NCI-H774 (cell line): ENCODE results near the gene HDHD3.
"Not testable (repeated sequence)": the region's sequence is repeated elsewhere in the genome, so short reads cannot be mapped to it uniquely, and the experiment has no call there.

Experiments used
- DNase-seq: peaks from one replicate; lab custom pipeline; 2025; lab: John Stamatoyannopoulos, UW

HDHD3 gene

DNA sequence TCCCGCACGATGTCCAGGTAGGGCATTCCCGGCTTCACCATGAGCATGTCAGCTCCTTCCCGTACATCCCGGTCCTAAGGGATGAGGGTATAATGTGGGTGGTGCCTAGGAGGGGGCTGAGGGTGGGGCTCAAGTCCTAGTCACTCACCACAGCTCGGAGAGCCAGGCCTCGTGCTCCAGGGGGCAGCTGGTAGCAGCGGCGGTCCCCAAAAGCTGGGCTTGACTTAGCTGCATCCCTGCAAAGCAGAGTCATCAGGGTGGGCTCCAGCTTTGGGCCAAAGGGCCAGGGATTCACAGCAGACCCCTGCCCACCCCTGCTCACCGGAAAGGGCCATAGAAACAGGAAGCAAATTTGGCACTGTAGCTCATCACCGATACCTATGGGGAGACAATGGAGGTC is 12.7 kb upstream of the HDHD3 start:
- no peak for DNase-seq

DNA sequence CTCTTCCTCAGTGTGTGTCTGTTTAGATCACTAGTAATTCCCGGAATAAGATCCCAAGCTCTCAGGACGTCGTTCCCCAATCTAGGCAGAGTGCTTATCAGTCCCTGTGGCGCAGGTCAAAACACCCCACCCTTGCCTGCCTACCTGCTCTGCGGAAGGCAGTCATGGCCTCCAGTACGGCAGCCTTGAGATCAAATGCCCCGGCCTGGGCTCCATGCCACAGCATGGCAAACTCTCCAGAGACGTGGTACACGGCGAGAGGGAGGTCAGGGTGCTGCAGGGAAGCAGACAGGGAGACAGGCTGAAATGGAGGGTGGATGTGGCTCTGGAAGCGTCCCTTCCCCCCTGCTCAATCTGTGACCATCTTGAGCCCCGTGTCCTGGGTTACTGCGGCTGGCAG is 12.0 kb upstream of the HDHD3 start:
- no peak for DNase-seq

DNA sequence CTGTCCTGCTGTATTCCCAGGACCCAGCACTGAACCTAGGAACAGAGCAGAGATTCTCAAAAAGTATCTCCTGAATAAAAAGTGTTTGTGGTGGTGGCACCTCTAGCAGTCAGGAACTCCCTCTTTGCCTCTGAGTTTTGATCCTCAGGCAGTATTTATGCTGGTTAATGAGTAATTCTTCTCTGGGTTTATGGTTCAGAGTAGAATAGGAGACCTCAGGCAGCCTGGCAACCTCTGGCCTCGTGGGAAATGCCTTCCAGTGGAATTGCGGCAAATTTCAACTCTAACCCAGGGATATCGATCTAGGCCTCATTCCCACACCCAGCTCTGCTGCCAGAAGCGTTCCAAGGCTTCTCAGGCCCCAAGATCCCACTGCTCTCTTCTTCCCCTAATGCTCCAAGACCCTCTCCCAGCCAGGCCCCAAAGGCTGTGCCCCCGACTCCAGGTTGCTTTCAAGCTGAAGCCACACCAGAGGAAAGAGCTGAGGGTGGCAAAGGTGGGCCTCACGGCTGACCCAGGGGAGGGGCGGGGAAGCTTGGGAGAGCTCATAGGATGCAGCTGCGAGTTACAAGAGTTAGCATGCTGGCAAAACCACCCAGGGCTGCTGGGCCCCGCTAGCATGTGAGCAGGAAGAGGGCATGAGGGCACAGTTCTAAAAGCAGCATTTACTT is 10.9 kb upstream of the HDHD3 start:
- no peak for DNase-seq

DNA sequence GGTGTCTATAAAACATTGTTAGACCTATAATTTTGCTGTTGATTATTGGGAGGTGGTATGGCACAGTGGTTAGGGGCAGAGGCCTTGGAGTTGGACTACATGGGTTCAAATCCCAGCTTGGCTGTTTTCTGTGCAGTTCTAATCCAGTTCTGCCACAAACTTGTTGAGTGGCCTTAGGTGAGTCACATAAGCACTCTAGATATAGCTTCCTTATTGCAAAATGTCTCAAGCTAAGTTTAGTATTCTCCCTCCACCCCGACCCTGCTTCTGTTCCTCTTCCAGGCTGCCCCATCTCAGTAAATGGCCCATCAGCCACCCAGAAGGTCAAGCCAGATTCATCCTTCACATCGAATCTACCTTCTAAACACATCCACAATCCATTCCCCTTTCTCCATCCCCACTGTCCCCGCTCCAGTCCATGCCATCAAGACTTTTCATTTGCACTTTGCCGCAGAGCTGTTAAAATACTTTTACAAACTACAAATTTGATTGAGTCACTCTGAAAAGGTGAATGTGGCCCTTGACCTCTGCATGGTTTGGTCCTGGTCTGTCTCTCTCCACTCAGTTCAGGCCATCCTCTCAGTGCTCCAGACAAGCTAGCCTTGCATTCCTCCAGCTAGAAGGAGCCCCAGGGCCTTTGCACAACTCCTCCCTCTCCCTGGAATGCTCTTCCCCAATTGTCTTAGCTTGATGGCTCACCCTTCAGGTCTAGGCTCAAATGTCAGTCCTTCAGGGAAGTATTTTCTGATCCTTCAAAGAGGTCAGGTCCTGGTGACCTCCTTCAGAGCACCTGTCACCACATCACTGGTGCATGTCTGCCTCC is 10.0 kb upstream of the HDHD3 start:
- no peak for DNase-seq

DNA sequence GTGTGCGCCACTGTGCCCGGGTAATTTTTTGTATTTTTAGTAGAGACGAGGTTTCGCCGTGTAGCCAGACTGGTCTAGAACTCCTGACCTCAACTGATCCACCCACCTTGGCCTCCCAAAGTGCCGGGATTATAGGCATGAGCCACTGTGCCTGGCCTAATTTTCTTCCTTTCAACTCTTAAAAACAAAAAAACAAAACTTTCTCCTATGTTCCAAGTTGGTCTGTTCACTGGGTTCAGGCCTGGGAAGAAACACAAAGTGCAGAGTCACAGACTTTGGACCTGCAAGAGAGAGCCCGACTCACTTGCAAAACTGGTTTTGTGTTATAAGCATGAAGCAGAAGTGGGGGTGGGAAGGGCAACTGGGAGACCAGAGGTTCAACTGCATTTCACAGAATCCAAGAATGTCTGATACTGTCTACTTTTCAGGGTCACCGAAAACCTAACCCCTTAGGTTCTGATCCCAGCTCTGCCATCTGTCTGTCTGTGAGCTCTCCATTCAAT is 5.2 kb upstream of the HDHD3 start:
- DNase-seq: no peak

DNA sequence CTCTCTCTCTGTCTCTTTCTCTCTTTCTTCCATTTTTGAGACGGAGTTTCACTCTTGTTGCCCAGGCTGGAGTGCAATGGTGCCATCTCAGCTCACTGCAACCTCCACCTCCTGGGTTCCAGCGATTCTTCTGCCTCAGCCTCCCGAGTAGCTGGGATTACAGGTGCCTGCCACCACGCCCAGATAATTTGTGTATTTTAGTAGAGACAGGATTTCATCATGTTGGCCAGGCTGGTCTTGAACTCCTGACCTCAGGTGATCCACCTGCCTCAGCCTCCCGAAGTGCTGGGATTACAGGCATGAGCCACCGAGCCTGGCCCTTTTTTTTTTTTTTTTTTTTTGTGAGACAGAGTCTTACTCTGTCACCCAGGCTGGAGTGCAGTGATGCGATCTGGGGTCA is 4.7 kb upstream of the HDHD3 start:
- not testable (repeated sequence) for DNase-seq

DNA sequence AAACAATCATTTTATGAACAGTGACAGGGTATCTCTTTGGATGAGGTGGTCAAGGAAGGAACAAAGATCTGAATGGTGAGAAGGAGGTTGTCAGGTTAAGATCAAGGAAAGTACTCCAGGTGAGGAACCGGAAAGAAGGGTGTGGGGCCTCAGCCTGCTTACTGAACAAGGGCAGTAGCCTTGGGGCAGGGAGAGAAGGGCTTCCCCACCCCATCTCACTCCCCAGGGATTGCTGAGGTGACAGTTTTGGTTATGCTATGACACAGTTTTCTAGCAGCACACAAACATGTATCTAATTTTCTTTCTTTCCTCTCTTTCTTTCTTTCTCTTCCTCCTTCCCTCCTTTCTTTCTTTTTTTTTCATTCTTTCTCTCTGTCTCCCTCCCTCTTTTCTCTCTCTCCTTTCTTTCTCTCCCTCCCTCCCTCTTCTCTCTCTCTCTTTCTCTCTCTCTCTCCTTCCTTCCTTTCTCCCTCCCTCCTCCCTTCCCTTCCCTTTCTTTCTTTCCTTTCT is 4.1 kb upstream of the HDHD3 start:
- no peak for DNase-seq

DNA sequence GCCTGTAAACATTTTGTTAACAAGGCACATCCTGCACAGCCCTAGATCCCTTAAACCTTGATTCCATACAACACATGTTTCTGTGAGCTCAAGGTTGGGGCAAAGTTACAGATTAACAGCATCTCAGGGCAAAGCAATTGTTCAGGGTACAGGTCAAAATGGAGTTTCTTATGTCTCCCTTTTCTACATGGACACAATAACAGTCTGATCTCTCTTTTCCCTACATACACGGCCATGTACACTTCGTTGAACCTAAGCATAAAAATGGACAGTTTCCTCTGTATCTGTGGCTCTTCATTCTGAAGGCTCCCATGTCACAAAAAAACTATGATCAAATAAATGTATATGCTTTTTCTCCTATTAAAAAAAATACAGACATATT is 3.0 kb upstream of the HDHD3 start:
- DNase-seq: not testable (repeated sequence)

DNA sequence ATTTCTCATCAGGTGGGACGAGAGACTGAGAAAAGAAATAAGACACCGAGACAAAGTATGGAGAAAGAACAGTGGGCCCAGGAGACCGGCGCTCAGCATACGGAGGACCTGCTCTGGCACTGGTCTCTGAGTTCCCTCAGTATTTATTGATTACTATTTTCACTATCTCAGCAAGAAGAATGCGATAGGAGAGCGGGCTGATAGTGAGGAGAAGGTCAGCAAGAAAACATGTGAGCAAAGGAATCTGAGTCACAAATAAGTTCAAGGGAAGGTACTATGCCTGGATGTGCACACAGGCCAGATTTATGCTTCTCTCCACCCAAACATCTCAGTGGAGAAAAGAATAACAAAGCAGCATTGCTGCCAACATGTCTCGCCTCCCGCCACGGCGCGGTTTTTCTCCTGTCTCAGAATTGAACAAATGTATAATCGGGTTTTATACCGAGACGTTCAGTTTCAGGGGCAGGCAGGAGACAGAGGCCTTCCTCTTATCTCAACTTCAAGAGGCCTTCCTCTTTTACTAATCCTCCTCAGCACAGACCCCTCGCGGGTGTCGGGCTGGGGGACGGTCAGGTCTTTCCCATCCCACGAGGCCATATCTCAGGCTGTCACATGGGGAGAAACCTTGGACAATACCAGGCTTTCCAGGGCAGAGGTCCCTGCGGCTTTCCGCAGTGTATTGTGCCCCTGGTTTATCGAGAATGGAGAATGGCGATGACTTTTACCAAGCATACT is 2.5 kb upstream of the HDHD3 start:
- DNase-seq: not testable (repeated sequence)

DNA sequence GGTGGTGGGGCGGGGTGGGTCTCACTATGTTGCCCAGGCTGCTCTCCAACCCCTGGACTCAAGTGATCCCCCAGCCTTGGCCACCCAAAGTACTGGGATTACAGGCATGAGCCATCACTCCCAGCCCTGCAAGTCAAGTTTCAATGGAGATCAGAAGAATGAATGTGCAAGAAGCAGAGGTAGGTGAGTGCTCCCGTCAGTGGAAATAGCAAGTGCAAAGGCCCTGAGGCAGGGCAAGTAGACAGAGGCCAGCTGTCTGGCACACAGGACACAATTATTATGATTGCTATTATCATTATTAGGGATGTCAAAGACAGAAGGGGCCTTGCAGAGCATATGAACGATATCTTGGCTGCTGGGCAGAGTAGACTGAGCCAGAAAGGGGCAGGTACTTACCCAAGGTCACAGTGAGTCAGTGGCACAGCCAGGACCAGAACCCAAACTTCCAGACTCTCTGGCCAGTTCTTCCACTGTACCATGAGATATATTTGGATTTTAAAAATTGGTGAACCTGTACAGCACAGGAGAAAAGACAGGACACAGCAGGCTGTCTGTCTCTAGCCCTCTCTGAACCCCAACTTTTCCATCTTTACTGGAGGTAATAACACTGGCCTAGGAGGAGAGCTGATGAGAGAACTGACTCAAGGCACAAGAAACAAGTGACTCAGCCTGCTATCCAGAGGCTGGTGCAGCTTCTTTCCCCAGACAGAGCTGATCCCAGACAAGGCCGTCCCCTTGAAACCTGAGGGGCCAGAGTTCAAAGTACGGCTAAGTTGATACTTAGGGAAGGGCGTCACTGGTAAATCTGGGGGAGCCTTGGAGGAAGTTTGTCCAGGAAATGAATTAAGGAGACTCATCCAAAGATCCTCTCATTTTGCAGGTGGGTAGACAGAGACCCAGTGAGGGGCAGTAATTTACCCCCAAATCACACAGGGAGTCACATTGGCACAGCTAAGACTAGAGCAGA is 1.4 kb downstream of the HDHD3 start:
- DNase-seq: no peak

DNA sequence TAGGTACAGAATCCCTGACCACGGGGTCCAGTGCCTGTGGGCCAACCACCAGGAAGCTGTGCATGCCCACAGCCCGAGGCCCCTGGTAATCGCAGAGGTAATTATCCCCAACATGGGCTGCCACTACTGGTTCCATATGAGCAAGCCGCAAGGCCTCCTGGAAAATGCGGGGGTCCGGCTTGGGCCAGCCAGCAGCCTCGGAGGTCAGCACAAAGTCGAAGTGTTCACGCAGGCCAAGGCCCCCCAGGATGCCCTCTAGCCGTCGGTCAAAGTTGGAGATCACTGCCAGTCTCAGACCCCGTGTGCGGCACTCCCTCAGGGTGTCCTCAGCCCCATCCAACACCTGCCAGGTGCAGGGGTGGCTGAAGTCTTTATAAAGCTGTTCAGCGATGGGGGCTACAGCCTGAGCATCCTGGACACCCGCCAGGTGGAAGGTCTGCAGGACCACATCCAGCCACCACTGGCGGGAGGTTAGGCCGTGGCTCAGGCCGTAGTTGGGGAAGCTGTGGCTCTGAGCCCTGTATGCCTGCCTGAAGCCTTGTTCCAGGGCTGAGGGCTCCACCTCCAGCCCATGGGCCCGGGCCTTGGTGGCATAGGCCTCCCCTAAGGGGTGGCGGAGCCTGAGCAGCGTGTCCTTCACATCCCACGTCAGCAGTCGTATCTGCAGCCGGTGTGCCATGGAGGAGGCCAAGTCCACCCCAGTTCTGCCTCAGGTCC is 3.0 kb downstream of the HDHD3 start:
- DNase-seq: no peak

DNA sequence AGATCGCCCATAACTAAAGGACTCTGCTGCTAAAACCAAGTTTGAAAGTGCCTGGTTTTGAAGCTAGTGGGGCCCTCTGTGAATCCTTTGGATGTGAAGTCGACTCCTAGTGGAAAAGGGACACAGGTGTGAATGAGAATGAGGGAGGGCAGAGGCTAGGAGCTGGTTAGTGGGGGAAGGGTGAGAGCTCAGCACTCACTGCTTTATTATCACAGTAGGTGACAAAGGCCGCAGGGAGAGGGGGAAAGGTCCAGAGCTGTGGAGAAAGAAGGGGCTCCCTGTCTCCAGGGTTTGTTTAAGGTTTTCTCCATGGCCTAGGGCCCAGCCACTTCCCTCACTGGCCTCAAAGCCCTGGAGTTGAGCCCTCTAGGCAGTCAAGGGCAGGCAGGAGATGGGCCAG is 3.5 kb downstream of the HDHD3 start:
- DNase-seq: no peak

DNA sequence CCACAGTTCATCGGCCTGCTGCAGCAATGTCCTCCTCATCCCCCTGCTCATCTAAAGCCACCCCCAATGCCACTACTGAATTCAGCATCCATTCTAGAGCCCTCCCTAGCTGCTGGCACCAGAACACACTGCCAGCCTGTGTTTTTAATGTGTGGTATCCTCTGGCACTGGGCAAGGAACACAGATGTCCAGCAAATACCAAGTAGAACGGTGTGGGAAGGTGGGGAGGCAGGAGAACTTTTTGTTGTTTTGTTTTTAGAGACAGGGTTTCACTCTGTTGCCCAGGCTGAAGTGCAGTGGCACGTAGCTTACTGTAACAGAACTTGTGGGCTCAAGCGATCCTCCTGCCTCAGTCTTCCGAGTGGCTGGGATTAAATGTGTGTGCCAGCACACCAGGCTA is 4.7 kb downstream of the HDHD3 start:
- no peak for DNase-seq

DNA sequence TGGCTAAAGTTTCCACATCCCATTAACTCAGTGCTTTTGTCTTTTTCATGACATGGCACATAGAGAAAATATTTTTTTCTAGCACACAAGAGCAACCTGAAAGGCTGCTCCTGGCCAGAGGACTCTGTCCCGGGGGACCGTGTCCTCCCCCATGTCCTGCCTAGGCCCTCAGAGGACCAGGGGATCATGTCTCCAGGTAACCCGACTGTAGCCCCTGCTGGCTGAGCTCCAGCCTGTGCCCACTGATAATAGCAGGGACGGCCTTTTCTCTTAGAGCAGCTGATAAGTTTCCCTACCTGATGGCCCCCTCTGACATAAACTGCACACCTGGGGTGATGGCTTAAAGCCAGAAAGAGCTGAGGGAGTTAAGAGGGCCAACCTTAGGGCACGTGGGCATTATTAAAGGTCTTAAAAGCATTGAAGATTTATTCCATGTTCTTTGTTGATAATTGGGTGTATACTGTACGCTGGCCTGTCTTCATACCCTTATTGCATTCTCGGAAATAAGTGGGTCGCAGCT is 5.9 kb downstream of the HDHD3 start:
- DNase-seq: no peak

DNA sequence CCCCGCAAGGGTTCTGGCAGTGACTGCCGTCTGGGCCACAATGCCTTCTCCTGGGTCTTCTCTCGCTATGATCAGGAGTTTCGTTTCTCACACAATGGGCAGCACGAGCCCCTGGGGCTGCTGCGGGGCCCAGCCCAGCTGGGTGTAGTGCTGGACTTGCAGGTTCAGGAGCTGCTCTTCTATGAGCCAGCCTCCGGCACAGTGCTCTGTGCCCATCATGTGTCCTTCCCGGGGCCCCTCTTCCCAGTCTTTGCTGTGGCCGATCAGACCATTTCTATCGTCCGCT is 7.0 kb downstream of the HDHD3 start:
- DNase-seq: no peak

DNA sequence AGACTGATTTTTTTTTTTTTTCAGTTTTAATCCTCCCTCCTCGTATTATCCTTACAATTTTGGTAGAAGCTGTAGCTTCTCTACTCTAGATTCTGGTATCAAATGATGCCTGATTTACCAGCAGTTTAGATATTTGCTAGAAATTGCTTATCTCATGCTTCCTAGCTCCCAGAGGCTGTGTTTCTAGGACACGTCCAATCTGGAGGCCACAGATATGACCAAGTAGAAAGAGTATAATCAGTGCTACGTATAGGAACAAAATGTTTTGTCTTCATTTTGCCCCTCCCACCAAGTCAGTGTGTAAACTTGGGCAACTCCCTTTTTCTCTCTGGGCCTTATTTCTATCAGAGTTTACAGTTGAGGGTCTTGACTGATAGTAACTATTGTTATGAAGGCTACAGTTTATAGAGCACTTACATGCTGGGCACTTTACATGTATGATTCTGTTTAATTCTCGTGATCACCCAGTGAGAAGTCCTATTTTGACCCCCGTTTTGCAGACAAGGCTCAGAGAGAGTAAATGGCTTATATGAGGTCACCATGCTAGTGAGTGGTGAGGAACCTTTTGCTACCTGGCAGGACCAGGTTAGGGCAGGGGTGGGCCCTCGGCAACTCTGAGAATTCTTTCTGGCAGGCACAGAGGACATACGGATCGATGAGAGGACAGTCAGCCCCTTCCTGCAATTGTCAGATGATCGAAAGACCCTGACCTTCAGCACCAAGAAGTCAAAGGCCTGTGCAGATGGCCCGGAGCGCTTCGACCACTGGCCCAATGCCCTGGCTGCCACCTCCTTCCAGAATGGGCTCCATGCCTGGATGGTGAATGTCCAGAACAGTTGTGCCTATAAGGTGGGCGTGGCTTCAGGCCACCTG is 7.6 kb downstream of the HDHD3 start:
- no peak for DNase-seq

DNA sequence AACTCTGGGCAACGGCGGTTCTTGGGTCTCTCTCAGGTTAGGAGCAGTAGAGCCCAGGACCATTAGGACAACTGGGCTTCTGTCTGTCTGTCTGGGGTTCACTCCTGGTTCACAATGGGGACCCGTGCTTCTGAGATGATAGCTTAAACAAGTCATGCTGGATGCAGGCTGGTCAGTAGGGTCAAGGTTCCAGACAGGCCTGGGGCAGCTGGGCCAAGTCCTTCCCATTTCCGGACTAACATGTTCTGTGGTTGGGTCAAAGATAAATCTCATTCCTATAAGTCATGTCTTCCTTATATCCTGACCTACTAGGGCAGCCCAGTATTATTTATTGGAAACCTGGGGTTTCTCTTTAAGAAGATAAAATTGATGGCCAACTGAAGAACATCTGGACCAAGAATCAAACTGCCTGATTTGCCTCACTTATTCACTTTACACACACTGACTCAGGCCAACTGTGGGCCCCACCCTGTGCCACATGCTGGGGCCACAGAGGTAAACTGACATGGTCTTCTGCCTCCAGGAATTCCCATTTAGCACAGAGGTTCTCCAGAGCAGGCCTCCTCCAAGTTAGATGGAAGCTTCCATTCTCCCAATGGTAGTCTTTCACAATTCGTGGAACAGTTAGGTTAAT is 8.3 kb downstream of the HDHD3 start:
- no peak for DNase-seq

DNA sequence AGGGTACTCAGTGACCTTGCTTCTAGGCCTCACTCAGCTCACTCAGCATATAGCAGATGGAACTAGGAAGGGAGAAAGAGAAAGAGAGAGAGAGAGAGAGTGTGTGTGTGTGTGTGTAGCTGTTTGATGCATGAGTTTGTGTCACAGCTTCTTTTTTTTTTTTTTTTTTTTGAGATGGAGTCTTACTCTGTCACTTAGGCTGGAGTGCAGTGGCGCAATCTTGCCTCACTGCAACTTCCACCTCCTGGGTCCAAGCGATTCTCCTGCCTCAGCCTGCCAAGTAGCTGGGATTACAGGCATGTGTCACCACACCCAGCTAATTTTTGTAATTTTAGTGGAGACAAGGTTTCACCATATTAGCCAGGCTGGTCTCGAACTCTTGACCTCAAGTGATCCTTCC is 11.1 kb downstream of the HDHD3 start:
- not testable (repeated sequence) for DNase-seq

DNA sequence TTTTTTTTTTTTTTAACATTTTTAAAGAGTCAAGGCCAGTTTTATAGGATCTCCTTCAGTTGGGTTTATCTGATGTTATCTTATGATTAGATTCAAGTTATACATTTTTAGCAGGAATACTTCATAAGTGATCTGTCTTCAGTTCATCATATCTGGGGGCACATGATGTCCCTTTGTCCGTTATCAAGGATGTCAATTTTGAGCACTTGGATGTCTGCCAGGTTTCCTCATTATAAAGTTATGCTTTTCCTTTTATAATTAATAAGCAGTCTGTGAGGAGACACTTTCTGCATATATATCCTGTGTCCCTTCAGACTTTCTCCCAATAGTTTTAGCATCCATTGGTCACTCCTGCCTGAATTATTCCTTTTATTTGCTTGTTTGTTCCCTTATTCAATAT is 11.8 kb downstream of the HDHD3 start:
- no peak for DNase-seq
